G401 (cell line): ENCODE data around the gene RGPD3. TPM values are rescaled to one million over a fixed set of nuclear protein-coding genes. Genes with fewer than 3 reads are reported as not detected.
"Not testable (repeated sequence)": the region's sequence is repeated elsewhere in the genome, so short reads cannot be mapped to it uniquely, and the experiment has no call there.

Experiments used
- DNase-seq: peaks from one replicate; pipeline ENCODE4 v3.0.0-alpha.2; 2015; ENCODE audit warnings: low spot score
- in situ Hi-C: cut with HindIII; loops from 2 replicates; pipeline ENCODE4 v1.10.0; 2016; ENCODE audit warnings: low sequenced_read_pairs, mixed read lengths
- total RNA-seq: library from RNA; depleted of rRNA; stranded (reverse); fragments of >200 nt; shearing (Covaris generic); gene quantifications from 2 replicates; pipeline ENCODE4 v1.2.3, GENCODE V29; 2014; rRNA removed

Gene RGPD3
- 0.81 and 1.3 TPM in 2 replicates for total RNA-seq

DNA sequence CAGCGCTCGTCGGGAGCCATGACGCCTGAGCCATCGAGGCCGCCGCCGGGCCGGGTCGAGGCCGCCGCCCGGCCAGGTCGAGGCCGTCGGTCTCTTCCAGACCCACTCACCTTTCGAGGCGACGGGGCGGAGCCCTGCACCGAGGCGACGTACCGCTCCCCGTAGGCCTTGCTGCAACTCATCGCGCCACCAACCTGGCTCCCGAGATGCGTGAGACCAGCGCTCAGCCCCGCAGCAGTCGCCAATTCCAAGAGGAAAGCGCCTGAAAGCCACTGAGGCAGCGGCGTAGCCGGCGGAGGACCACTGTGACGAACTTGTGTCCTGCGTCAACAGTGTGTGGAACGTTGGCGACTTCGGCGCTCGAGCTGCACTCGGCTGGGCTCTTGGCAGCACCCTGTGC is at the start of gene RGPD3:
Gene RGPD3, minus strand, starts transcription at position 307 of the 400 bp plus-strand sequence. Its CDS starts 125 bp downstream, at position 182.
- DNase-seq, in situ Hi-C loops: not testable (repeated sequence)

DNA sequence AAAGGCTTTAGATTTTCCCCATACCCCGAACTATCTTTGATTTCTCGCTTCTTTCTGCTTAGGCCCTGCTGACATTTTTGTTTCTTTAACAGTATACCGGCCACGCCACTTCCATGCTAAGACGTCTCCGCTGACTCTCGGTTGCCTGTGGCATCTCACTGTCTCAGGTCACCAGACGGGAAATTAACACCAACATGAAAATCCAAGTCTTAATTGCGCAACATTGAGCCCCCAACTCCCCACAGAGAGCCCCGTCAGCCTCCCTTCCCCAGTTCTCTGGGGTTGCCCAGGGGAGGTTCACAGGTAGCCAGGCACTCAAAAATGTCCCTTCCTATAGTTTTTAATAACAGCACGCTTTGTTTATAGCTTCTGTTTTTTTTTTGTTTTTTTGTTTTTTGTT is 49.1 kb upstream of the RGPD3 start:
- no peak for DNase-seq
- in situ Hi-C loops, result no loop called here

DNA sequence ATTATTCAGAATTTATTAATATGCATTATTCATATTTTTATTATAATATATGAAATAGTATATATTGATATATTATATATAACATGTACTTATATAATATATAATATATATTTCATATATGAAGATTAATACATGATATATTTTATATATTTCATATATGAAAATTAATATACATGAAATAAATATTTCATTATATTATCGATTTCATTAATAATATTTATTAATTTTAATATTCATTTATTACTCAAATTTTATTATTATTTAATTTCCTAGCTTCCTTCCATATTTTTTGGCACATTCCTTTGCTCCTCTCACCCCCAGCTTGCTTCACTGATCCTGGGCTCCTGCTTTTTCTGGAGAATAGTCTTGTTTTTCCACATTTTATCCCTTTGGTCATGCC is 48.7 kb upstream of the RGPD3 start:
- no peak for DNase-seq
- in situ Hi-C loops, result no loop called here

- no peak for DNase-seq
- in situ Hi-C loops, result no loop called here
These were observed 48.2 kb upstream of the RGPD3 start for GRCh38 chr2:106516436-106516835.

DNA sequence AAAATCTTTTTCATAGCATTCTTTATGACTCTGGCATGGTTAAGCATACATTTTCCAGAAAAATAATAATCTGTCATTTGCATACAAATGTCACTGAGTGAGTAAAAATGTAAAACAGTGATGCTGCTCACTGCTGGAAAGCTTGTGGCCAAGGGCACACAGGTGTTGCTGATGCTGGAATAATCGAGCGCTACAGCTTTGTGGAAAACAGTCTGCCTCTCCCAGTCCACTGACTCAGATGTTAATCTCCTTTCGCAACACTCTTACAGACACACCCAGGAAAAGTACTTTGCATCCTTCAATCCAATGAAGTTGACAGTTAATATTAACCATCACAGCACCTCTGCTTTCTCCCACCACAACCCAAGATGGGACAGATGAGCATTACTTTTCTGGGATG is 46.6 kb upstream of the RGPD3 start:
- not testable (repeated sequence) for DNase-seq

DNA sequence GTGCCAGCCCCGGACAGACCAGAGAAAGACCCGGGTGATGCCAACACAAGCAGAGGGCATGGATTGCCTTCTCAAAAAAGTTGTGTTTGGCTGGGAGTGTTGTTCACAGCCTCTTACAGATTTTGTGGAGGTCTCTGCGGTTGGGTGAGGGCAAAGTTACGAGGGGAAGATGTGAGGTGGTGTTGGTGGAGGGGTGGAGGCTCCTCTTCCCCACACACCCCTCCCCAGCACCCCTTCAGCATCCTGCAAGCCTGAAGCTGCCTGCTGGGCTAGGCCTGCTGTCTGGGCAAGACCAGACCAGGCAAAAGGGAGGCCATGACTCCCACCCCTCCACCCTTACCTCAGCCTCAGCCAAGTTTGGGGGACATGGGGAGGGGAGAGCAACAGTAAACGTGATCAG is 45.2 kb upstream of the RGPD3 start:
- in situ Hi-C loops, result not testable (repeated sequence)

More for the DNA sequence above, 46.6 kb upstream of the RGPD3 start:
- in situ Hi-C loops, result not testable (repeated sequence)

GRCh38 chr2:106511934-106512333 is 43.7 kb upstream of the RGPD3 start:
- in situ Hi-C loops, DNase-seq: not testable (repeated sequence)

More for the DNA sequence above, 45.2 kb upstream of the RGPD3 start:
- DNase-seq, result not testable (repeated sequence)

GRCh38 chr2:106511476-106511901 is 43.3 kb upstream of the RGPD3 start:
- DNase-seq, in situ Hi-C loops: not testable (repeated sequence)

DNA sequence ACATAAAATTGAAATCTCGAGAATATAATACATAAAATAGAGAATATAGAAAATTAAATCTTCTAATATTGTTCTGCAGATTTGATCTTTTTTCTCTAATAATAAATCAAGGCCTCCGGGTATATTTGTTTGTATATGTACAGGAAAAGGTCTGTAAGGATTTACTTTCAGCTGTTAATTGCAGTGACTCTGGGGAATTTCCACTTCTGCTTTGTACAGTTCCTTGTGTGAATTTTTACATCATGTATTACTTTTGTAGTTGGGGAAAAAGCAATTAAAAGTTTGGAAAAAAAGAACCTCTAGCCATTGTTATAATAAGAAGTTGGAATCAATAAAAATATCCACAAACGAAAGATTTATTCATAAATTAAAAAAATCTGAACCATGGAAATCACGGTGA is 42.6 kb upstream of the RGPD3 start:
- DNase-seq, in situ Hi-C loops: not testable (repeated sequence)

GRCh38 chr2:106509374-106509770 is 41.2 kb upstream of the RGPD3 start:
- not testable (repeated sequence) for DNase-seq

DNA sequence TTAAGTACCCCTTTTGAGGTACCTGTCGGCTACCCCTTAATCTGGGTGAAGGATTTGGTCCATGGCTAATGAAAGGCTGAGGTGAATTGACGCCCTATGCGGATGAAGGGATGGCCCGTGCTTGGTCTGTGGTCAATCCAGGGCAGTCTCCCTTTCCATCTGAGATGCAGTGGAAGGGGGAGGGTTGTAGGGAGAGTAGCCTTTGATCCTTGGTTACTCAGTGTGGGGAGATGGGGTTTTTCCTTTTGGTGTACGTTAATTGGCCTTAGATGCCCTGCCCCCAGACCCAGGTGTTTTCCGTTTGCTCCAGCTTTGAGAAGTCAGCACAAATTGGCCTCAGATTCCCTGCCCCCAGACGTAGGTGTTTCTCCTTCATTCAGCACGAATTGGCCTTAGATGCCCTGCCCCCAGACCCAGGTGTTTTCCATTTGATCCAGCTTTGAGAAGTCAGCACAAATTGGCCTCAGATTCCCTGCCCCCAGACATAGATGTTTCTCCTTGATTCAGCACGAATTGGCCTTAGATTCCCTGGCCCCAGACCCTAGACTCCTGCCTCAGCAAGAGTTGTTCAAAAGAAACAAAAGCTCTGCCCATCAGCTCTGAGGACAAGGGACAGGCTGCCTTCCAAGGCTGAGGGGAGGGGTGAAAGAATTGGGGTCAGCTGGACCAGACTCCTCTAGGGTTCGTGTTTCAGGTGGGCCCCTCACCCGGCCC is 40.6 kb upstream of the RGPD3 start:
- in situ Hi-C loops, DNase-seq: not testable (repeated sequence)

More at GRCh38 chr2:106509374-106509770, 41.2 kb upstream of the RGPD3 start:
- in situ Hi-C loops, result not testable (repeated sequence)

- in situ Hi-C loops, result not testable (repeated sequence)
These were observed 37.9 kb upstream of the RGPD3 start for GRCh38 chr2:106506002-106506687.

GRCh38 chr2:106504787-106505186 is 36.6 kb upstream of the RGPD3 start:
- DNase-seq, result not testable (repeated sequence)

More at GRCh38 chr2:106506002-106506687, 37.9 kb upstream of the RGPD3 start:
- not testable (repeated sequence) for DNase-seq

GRCh38 chr2:106504192-106504591 is 36.0 kb upstream of the RGPD3 start:
- in situ Hi-C loops, DNase-seq: not testable (repeated sequence)

More at GRCh38 chr2:106504787-106505186, 36.6 kb upstream of the RGPD3 start:
- in situ Hi-C loops, result not testable (repeated sequence)

GRCh38 chr2:106502351-106502750 is 34.1 kb upstream of the RGPD3 start:
- DNase-seq, in situ Hi-C loops: not testable (repeated sequence)

DNA sequence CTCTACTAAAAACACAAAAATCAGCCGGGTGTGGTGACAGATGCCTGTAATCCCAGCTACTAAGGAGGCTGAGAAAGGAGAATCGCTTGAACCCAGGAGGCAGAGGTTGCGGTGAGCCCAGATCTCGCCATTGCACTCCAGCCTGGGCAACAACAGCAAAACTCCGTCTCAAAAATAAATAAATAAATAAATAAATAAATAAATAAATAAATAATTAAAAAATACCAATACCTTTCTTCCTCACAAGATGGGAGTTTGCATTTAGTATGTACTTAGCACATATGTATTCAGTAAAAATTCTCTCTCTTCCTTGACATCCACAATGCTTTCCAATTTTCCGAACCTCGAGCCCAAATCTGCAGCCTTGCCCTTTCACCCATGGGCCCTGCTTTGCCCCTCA is 32.1 kb upstream of the RGPD3 start:
- in situ Hi-C loops, DNase-seq: not testable (repeated sequence)

DNA sequence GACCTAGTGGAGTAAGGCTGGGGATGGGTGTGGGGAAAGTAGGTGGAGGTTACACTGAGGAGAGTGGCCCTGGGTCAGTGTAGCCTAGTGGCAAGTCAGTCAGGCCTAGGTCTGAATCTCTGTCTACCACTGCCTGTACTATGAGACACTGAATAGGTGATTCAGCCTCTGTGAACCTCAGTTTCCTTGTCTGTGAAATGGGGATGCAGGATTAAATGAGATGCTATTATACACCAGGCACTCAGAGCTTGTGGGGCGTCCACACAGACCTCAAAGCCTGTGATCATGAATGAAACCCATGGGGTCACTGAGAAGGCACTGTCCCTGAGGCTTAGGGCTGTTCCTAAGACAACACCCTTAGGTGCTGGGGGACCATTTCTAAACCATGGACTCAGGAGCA is 30.3 kb upstream of the RGPD3 start:
- DNase-seq, in situ Hi-C loops: not testable (repeated sequence)

GRCh38 chr2:106492913-106493312 is 24.7 kb upstream of the RGPD3 start:
- DNase-seq, in situ Hi-C loops: not testable (repeated sequence)

DNA sequence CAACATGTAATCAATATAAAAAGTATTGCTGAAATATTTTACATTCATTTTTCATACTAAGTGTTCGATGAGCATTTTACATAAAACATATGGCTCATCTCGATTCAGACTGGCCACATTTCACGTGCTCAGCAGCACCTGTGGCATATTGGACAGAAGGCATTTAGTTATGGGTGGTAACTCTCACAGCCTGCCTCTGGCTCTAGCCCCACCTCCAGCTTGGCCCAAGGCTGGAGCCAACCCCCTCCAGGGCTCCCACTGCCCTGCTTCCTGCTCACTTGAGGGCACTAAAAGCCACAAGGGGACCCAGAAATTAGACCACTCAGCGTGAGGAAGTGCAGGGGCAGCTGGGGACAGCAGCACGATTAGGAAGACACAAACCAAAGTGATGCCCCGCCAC is 24.2 kb upstream of the RGPD3 start:
- DNase-seq, in situ Hi-C loops: not testable (repeated sequence)

DNA sequence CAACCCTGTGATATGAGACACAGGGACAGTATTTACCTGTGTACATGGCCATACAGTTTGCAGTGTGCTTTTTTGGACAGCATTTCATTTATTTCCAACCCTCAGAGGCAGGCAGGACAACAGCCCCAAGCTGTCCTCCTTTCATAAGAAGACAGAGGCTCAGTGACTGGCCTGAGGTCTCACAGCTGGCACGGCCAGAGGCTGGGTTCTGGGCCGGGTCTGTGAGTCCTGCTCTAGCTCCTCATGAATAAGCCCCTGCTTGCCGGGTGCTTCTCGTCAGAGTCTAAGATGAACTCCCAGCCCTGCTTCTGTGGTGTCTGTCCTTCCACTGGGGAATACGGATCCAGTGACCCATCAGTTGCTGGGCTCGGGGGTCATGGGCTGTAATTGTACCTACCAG is 21.5 kb upstream of the RGPD3 start:
- DNase-seq, in situ Hi-C loops: not testable (repeated sequence)
